Endothelial cell of umbilical vein (primary cell): ENCODE data around the gene PTCH1. TPM values are rescaled to one million over a fixed set of nuclear protein-coding genes. Genes with fewer than 3 reads are reported as not detected.

Source experiments
- BruUV-seq: library from RNA; stranded (reverse); fragments of 400-500 nt; replicated peaks from 2 replicates; lab custom pipeline; 2021; lab: Mats Ljungman, UMichigan
- CTCF ChIA-PET: fragments of 300-600, 350-600 bp; sonication (Branson Sonifier 250); formaldehyde crosslinking; loops from one replicate; lab custom pipeline; 2021; ENCODE audit warnings: antibody characterized with exemption, inconsistent platforms; lab: Charles Lee
- POLR2A ChIA-PET: fragments of 300-600, 350-600 bp; sonication (Branson Sonifier 250); formaldehyde crosslinking; loops from one replicate; lab custom pipeline; 2021; ENCODE audit warnings: antibody characterized with exemption, inconsistent platforms; lab: Charles Lee
- DNase-seq: peaks from one replicate; pipeline ENCODE4 v3.0.0-alpha.2; 2011; ENCODE audit warnings: low read depth, low spot score
- FAIRE-seq: peaks from 2 replicates; lab custom pipeline; 2011; peaks lifted over from hg19 to GRCh38; lab: Jason Lieb, UNC
- H2AFZ ChIP-seq: 2 replicates; pipeline ENCODE4 v1.6.0; 2012; ENCODE audit warnings: low read depth, low read length, control low read depth, inconsistent platforms
- H3K27ac ChIP-seq: 2 replicates; pipeline ENCODE4 v1.5.1; 2011; ENCODE audit warnings: low read depth, mild to moderate bottlenecking, control low read depth, low read length, moderate library complexity; ENCODE audit not compliant: insufficient read depth
- H3K27me3 ChIP-seq, 2 experiments: 2 replicates each; pipeline versions ENCODE4 v1.6.0 to v1.6.1; 2011; ENCODE audit warnings: low read length in 2 of 2, mixed read lengths in 1 of 2; ENCODE audit not compliant: control insufficient read depth in 2 of 2, insufficient read depth in 2 of 2
- H3K36me3 ChIP-seq, 2 experiments: 2 replicates in 1 of 2; 3 replicates in 1 of 2; pipeline ENCODE4 v1.5.1; 2011; ENCODE audit warnings: low read length in 2 of 2, mild to moderate bottlenecking in 1 of 2, moderate library complexity in 1 of 2; ENCODE audit not compliant: control insufficient read depth in 2 of 2, insufficient read depth in 2 of 2; ENCODE audit errors: extremely low read depth in 1 of 2
- H3K4me1 ChIP-seq: 3 replicates; pipeline ENCODE4 v1.5.1; 2011; ENCODE audit warnings: mild to moderate bottlenecking, low read length; ENCODE audit not compliant: control insufficient read depth, insufficient read depth; ENCODE audit errors: extremely low read depth
- H3K4me2 ChIP-seq: 2 replicates; pipeline ENCODE4 v1.6.1; 2011; ENCODE audit warnings: low read length, control low read depth, mixed read lengths; ENCODE audit not compliant: insufficient read depth
- H3K4me3 ChIP-seq, 3 experiments: fragments of 200-600 bp in 1 of 3; sonication (generic), shearing (Covaris generic) in 1 of 3; replicated peaks in 1 of 3; 2 replicates each; pipeline ENCODE4 v1.5.1; 2011 to 2016; ENCODE audit warnings: control low read depth in 3 of 3, low read length in 3 of 3, mild to moderate bottlenecking in 2 of 3, inconsistent platforms in 1 of 3, low read depth in 1 of 3, moderate library complexity in 1 of 3; ENCODE audit not compliant: insufficient read depth in 1 of 3
- H3K79me2 ChIP-seq: 2 replicates; pipeline ENCODE4 v1.6.0; 2012; ENCODE audit warnings: low read length, inconsistent platforms; ENCODE audit not compliant: control insufficient read depth, insufficient read depth
- H3K9ac ChIP-seq: replicated peaks from 2 replicates; pipeline ENCODE3; 2011; ENCODE audit warnings: low read length, control low read depth; ENCODE audit not compliant: insufficient read depth; ENCODE audit errors: extremely low read depth
- H3K9me1 ChIP-seq: replicated peaks from 3 replicates; pipeline ENCODE4 v1.6.0; 2011; ENCODE audit warnings: mild to moderate bottlenecking, low read length; ENCODE audit not compliant: control insufficient read depth, insufficient read depth; ENCODE audit errors: extremely low read depth
- H3K9me3 ChIP-seq: replicated peaks from 2 replicates; pipeline ENCODE4 v1.5.1; 2012; ENCODE audit warnings: low read length, inconsistent platforms; ENCODE audit not compliant: control insufficient read depth, insufficient read depth
- H4K20me1 ChIP-seq: replicated peaks from 2 replicates; pipeline ENCODE3; 2011; ENCODE audit warnings: mild to moderate bottlenecking, low read length; ENCODE audit not compliant: control insufficient read depth, insufficient read depth; ENCODE audit errors: extremely low read depth
- FOS ChIP-seq: IDR thresholded peaks from 2 replicates; pipeline ENCODE4 v1.6.1; 2011; ENCODE audit warnings: mild to moderate bottlenecking, low read length, moderate library complexity, borderline replicate concordance; ENCODE audit not compliant: insufficient read depth
- JUN ChIP-seq: IDR thresholded peaks from 2 replicates; pipeline ENCODE4 v1.6.1; 2011; ENCODE audit warnings: borderline replicate concordance, low read depth; ENCODE audit not compliant: insufficient read length, insufficient read depth
- MYC ChIP-seq: IDR thresholded peaks from one replicate; pipeline ENCODE4 v1.6.1; 2011; ENCODE audit warnings: mild to moderate bottlenecking, low read depth, low read length
- POLR2A ChIP-seq: IDR thresholded peaks from 2 replicates; pipeline ENCODE4 v1.6.1; 2012; ENCODE audit warnings: low read depth, mild to moderate bottlenecking, control low read depth, low read length
- POLR2AphosphoS5 ChIP-seq: IDR thresholded peaks from 2 replicates; pipeline ENCODE4 v1.6.1; 2012; ENCODE audit warnings: low read depth, mild to moderate bottlenecking, control low read depth, low read length, moderate library complexity; ENCODE audit not compliant: insufficient read depth
- dilution Hi-C: fragments of 300-500 bp; cut with MboI; formaldehyde crosslinking; loops from one replicate; pipeline ENCODE4 v1.15.0; 2019; ENCODE audit warnings: low sequenced_read_pairs; ENCODE audit not compliant: extremely low pct_ligation_motif_present
- intact Hi-C: fragments of 100-400 bp; cut with micrococcal nuclease; formaldehyde crosslinking; loops from one replicate; pipeline ENCODE4 v1.10.0; 2022
- polyA plus RNA-seq, 4 experiments: library from polyadenylated mRNA; depleted of rRNA in 3 of 4; stranded (reverse) in 3 of 4; unstranded in 1 of 4; fragments of >200 nt; gene quantifications; 2 replicates each; pipeline versions ENCODE4 v1.2.1 to v1.2.3, GENCODE V29; 2011 to 2012; ENCODE audit warnings: missing spikeins in 1 of 4
- total RNA-seq: library from RNA; stranded (reverse); gene quantifications from 2 replicates; pipeline ENCODE4 v1.2.3, GENCODE V29; 2021
- TF ChIP-seq, protein P1 (sequence below): IDR thresholded peaks from 2 replicates; pipeline ENCODE4 v1.6.1; 2011; ENCODE audit not compliant: insufficient read depth, insufficient read length
- TF ChIP-seq, protein P2 (sequence below), 2 donors: IDR thresholded peaks; 1 replicate in 1 of 2; 2 replicates in 1 of 2; pipeline ENCODE4 v1.5.1; 2011; ENCODE audit warnings: low read length in 2 of 2, mild to moderate bottlenecking in 2 of 2, moderate library complexity in 2 of 2, control low read depth in 1 of 2, inconsistent platforms in 1 of 2, low read depth in 1 of 2; ENCODE audit not compliant: insufficient read depth in 1 of 2; ENCODE audit errors: extremely low read depth in 1 of 2

The PTCH1 gene
- total and polyA plus RNA-seq, 2 donors (not counting 3 experiments of a cell fraction or from before 2014, with no cell fraction given): 3.9 to 12.1 TPM

GRCh38 chr9:95441081-95441480, 75.7 kb downstream of the PTCH1 start:
- no peak for DNase-seq
- Histone ChIP-seq H4K20me1 (no peaks in the 10 kb centered on the region), H3K4me1 (no peaks in the 10 kb centered on the region), H3K27ac (no peak overlapping the region), H3K9me3 (no peaks in the 10 kb centered on the region), H3K79me2 (no peaks in the 10 kb centered on the region), H3K27me3 (no peaks in the 10 kb centered on the region), H3K36me3 (peaks cover 0 to 2% of the 10 kb centered on the region in 2 experiments), H3K9ac (no peak overlapping the region), H3K4me3 (no peak overlapping the region), H3K9me1 (no peaks in the 10 kb centered on the region), H2AFZ (no peak overlapping the region), H3K4me2 (no peak overlapping the region)
- CTCF ChIA-PET: no interaction called here
- dilution Hi-C loops: no loop called here
- POLR2A ChIA-PET: no interaction called here
- no TSS peak for BruUV-seq
- no peak for FAIRE-seq
- TF ChIP-seq, protein P1, sequence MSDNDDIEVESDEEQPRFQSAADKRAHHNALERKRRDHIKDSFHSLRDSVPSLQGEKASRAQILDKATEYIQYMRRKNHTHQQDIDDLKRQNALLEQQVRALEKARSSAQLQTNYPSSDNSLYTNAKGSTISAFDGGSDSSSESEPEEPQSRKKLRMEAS: no peak
- TF ChIP-seq POLR2AphosphoS5 (no peak), JUN (no peak), POLR2A (no peak), FOS (no peak), MYC (no peak)
- TF ChIP-seq, protein P2, sequence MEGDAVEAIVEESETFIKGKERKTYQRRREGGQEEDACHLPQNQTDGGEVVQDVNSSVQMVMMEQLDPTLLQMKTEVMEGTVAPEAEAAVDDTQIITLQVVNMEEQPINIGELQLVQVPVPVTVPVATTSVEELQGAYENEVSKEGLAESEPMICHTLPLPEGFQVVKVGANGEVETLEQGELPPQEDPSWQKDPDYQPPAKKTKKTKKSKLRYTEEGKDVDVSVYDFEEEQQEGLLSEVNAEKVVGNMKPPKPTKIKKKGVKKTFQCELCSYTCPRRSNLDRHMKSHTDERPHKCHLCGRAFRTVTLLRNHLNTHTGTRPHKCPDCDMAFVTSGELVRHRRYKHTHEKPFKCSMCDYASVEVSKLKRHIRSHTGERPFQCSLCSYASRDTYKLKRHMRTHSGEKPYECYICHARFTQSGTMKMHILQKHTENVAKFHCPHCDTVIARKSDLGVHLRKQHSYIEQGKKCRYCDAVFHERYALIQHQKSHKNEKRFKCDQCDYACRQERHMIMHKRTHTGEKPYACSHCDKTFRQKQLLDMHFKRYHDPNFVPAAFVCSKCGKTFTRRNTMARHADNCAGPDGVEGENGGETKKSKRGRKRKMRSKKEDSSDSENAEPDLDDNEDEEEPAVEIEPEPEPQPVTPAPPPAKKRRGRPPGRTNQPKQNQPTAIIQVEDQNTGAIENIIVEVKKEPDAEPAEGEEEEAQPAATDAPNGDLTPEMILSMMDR (IDR thresholded peaks at IDR 0.05; ENCODE audit: extremely low read depth in 1 of 2, insufficient read depth in 1 of 2, low read depth in 1 of 2, low read length in 2 of 2): no peak
- intact Hi-C loops: no loop called here
